HG02884 (cell line): ENCODE measurements around the gene KNDC1.
"Not testable (repeated sequence)": the region's sequence is repeated elsewhere in the genome, so short reads cannot be mapped to it uniquely, and the experiment has no call there.

Source experiments
- ATAC-seq: cut with Tn5 transposase; IDR thresholded peaks from one replicate; pipeline ENCODE4 v1.9.1; 2021; ENCODE audit warnings: mild to moderate bottlenecking, moderate library complexity; ENCODE audit not compliant: unreplicated experiment

The KNDC1 gene

GRCh38 chr10:133141144-133141957 lies 18.7 kb upstream of the KNDC1 start:
- no peak for ATAC-seq

GRCh38 chr10:133141958-133142340 lies 18.1 kb upstream of the KNDC1 start:
- no peak for ATAC-seq

- ATAC-seq, result no peak
Observed at GRCh38 chr10:133142523-133143199, 17.4 kb upstream of the KNDC1 start.

GRCh38 chr10:133143200-133143533 lies 16.9 kb upstream of the KNDC1 start:
- ATAC-seq, result no peak

GRCh38 chr10:133143546-133143945 lies 16.5 kb upstream of the KNDC1 start:
- ATAC-seq, result no peak

- no peak for ATAC-seq
Observed at GRCh38 chr10:133144771-133145170, 15.2 kb upstream of the KNDC1 start.

- no peak for ATAC-seq
Observed at GRCh38 chr10:133150226-133150625, 9.8 kb upstream of the KNDC1 start.

GRCh38 chr10:133150656-133151055 lies 9.4 kb upstream of the KNDC1 start:
- ATAC-seq, result no peak

GRCh38 chr10:133151071-133151470 lies 8.9 kb upstream of the KNDC1 start:
- not testable (repeated sequence) for ATAC-seq

- no peak for ATAC-seq
Observed at GRCh38 chr10:133151543-133151972, 8.5 kb upstream of the KNDC1 start.

- no peak for ATAC-seq
Observed at GRCh38 chr10:133154411-133154810, 5.6 kb upstream of the KNDC1 start.

- ATAC-seq, result no peak
Observed at GRCh38 chr10:133154996-133155778, 4.8 kb upstream of the KNDC1 start.

GRCh38 chr10:133156674-133157579 lies 3.1 kb upstream of the KNDC1 start:
- no peak for ATAC-seq

- ATAC-seq, result no peak
Observed at GRCh38 chr10:133157662-133158436, 2.2 kb upstream of the KNDC1 start.

- no peak for ATAC-seq
Observed at GRCh38 chr10:133158437-133158755, 1.6 kb upstream of the KNDC1 start.

GRCh38 chr10:133158756-133159610 lies 1.0 kb upstream of the KNDC1 start:
- ATAC-seq, result no peak

GRCh38 chr10:133159611-133159949 lies 439 bp upstream of the KNDC1 start:
- ATAC-seq, result no peak

- ATAC-seq, result no peak
Observed at GRCh38 chr10:133160826-133161471, 930 bp downstream of the KNDC1 start.
